OCI-LY3 (cell line): Measurements from ENCODE around the gene PSPH.
"Not testable (repeated sequence)": the region's sequence is repeated elsewhere in the genome, so short reads cannot be mapped to it uniquely, and the experiment has no call there.

Experiments used
- CTCF ChIP-seq: fragments of 200-600, 300-600 bp; sonication (generic); IDR thresholded peaks from 2 replicates; pipeline ENCODE4 v1.5.1; 2014; ENCODE audit warnings: antibody characterized with exemption, low read length, low read depth
- EZH2phosphoT487 ChIP-seq: fragments of 200-600 bp; shearing (Covaris generic); IDR thresholded peaks from 2 replicates; pipeline ENCODE4 v1.6.1; 2018; ENCODE audit warnings: antibody characterized with exemption, mixed run types, low read depth

- not testable (repeated sequence) for TF ChIP-seq CTCF, EZH2phosphoT487
These were observed 19.7 kb downstream of the PSPH start for GRCh38 chr7:56031556-56031955.
